Measurements from ENCODE around the gene ESYT3.
A peak's percentile ranks its signal among the peaks of the same experiment; 100 is the strongest.

ESYT3 gene

DNA sequence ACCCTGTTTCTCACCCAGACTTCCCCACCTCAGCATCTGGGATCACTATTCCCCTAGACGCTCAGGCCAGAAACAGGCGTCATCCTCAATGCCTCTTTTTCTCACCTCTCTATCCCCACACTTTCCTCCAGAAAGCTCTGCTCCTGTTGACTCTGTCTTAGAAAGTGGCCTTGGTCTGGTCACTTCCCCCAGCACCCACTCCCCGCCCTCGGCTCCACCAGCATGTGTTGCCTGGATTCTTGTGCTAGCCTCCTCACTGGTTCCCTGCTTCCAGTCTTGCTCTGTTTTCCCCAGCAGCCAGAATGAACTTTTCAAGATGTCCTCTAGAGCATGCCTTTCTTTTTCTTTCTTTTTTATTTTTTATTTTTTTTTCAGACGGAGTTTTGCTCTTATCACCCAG is 39.7 kb upstream of the ESYT3 start:
- DNase-seq (ENCODE audit: low read depth): no peak
- H3K4me3 ChIP-seq (ENCODE audit: low read depth, low read length): no peak overlapping the region
- TF ChIP-seq, protein P1, sequence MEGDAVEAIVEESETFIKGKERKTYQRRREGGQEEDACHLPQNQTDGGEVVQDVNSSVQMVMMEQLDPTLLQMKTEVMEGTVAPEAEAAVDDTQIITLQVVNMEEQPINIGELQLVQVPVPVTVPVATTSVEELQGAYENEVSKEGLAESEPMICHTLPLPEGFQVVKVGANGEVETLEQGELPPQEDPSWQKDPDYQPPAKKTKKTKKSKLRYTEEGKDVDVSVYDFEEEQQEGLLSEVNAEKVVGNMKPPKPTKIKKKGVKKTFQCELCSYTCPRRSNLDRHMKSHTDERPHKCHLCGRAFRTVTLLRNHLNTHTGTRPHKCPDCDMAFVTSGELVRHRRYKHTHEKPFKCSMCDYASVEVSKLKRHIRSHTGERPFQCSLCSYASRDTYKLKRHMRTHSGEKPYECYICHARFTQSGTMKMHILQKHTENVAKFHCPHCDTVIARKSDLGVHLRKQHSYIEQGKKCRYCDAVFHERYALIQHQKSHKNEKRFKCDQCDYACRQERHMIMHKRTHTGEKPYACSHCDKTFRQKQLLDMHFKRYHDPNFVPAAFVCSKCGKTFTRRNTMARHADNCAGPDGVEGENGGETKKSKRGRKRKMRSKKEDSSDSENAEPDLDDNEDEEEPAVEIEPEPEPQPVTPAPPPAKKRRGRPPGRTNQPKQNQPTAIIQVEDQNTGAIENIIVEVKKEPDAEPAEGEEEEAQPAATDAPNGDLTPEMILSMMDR (IDR thresholded peaks at IDR 0.05; ENCODE audit: low read depth, low read length, missing control alignments): no peak

DNA sequence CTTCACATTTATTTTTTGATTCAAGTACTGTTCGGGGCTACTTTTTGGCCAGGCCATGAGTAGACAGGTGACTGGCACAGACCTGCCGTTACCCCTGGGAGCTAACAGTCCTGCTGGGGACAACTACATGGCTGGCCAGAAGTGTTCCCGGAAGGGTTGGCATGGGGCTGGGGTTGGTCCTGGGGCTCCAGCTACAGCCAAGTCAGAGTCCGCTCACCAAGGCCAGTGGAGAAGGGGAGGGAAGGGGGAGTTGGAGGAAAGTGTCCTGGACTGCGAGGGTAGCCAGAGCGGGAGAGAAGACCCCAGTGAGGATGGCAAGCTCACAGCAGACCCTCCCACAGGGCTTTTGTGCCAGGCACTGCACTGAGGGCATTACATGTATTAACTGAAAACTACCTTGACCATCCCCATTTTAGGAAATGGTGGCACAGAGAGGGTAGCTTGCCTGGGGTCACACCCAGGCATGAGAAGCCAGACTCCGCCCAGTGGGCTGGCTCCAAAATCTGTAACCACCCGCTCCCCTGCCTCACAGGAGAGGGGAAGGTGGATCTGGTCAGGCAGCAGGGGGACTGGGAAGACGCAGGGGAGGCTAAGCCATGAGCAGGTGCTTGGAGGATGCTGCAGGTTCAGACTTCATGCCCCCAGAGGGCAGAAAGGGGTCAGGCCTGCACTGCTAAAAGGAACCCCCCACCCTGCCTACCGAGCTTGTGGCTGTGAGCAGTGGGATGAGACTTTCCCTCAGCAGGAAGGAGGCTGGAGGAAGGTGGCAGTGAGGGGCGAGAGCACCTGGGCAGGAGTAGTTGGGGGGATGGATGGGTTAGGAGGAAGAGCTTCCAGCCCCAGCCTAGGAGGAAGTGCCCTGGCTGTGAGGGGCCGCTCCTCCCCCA is 38.3 kb upstream of the ESYT3 start:
- no peak for DNase-seq (ENCODE audit: low read depth)
- no peak overlapping the region for H3K4me3 ChIP-seq (ENCODE audit: low read depth, low read length)
- TF ChIP-seq, protein P1 (IDR thresholded peaks at IDR 0.05; ENCODE audit: low read depth, low read length, missing control alignments): no peak

DNA sequence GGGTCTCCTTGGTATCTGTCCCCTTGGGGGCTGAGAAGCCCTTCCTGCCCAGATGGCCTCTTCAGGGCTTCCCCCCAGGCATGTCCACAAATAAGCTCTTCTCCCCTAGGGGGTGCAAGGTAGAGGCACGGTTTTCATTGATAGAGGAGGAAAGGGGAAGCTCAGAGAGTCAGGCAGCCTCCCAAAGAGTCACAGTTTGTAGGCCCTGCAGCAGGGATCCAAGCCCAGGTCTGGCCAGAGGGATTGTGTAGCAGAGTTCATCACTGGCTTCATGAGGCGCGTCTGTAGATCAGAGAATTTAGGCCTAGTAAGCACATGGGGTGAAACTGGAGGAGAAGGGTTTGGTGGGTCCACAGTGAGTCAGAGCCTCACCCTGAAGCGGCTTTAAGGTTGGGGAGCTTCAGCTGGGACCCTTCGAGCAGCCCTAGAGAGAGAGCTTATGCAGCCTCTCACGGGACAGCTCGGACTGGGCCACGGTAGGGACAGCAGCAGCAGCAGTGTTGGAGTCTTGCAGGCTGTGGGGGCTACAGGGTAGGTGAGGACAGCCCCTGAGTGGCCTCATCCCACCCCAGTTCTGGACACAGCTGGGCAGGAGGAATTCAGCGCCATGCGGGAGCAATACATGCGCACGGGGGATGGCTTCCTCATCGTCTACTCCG is 37.5 kb upstream of the ESYT3 start:
- TF ChIP-seq, protein P1 (IDR thresholded peaks at IDR 0.05; ENCODE audit: low read depth, low read length, missing control alignments): no peak

DNA sequence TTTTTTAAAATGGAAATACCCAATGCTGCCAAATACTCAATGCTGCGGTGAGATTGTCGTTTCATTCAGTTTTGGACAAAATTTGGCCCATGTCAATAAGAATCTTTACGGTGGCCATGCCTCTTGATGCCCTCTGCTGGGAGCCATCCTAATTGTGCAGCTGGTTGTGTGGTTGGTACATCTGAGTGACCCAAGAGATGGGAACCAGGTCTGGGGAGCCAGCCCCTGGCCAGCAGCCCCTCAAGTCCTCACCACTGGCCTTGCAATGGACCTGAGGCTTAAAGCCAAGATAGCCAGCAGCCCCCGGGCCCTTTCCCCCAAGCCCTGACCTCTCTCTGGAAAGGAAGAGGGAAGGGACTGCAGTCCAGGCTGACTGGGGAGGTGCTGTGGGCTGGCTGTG is 36.4 kb upstream of the ESYT3 start:
- TF ChIP-seq, protein P1 (IDR thresholded peaks at IDR 0.05; ENCODE audit: low read depth, low read length, missing control alignments): peak; percentile 18
- no peak for DNase-seq (ENCODE audit: low read depth)
- no peak overlapping the region for H3K4me3 ChIP-seq (ENCODE audit: low read depth, low read length)

More for the DNA sequence above, 37.5 kb upstream of the ESYT3 start:
- no peak overlapping the region for H3K4me3 ChIP-seq (ENCODE audit: low read depth, low read length)
- DNase-seq (ENCODE audit: low read depth): no peak

DNA sequence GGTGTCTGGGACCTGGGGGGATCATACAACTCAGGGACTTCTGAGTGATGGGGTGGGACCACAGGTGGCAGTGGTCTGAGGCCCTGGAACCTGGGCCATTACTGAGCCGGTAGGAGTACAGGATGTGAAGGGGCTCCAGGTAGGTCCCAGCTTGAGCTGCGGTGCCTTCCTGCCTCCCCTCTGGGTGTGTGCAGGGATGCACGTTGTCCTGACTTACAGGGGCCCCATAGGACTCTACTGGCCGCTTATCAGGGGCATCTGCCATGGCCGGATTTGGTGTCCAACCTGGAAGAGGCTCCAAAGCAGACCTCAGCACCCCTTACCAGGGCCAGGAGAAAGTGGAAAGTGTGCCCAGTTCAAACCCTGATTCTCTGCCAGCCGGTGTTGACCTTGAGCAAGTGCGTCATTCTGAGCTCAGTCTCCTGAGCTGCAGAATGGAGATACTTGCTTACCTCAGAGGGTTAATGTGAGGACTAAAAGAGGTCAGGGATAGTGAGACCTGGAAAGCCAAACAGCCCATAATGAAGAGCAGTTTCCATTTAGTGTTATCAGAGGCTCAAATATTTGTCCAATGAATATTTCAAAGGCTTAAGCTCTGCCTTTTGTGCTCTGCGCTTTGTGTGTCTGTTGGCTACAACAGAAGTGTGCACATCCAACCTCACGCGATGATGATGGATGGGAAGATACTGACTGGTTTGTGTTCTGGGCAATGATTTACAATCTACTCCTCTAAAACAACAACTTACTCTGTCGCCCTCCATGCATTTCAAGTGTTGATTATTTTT is 35.4 kb upstream of the ESYT3 start:
- TF ChIP-seq, protein P1 (IDR thresholded peaks at IDR 0.05; ENCODE audit: low read depth, low read length, missing control alignments): no peak
- H3K4me3 ChIP-seq (ENCODE audit: low read depth, low read length): no peak overlapping the region
- no peak for DNase-seq (ENCODE audit: low read depth)

DNA sequence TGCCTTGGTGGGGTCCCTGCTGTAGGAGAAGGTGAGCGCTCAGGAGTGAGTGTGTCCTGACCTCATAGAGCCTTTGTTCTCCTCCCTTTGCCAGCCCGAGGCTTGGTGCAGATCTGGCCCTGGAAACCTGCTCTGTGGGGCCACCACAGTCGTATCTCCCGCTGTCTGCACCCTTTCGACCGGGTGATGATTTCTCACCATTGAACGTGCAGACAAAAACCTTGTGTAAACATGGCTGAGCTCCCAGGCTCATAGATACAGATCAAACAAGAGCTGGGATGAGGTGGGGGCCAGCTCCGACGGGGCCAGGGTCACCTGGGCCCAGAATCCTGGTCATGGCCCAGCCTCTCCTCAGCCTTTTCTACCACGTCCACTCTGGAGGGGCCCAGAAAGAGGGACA is 34.6 kb upstream of the ESYT3 start:
- TF ChIP-seq, protein P1 (IDR thresholded peaks at IDR 0.05; ENCODE audit: low read depth, low read length, missing control alignments): no peak
- H3K4me3 ChIP-seq (ENCODE audit: low read depth, low read length): no peak overlapping the region
- DNase-seq (ENCODE audit: low read depth): no peak
